ENCODE data around the gene HDAC9.
"Not testable (repeated sequence)": the region's sequence is repeated elsewhere in the genome, so short reads cannot be mapped to it uniquely, and the experiment has no call there.

Gene HDAC9

GRCh38 chr7:18974803-18975202, 479.3 kb downstream of the HDAC9 start:
- DNase-seq (ENCODE audit: low read depth) = no peak

- DNase-seq (ENCODE audit: low read depth) = no peak
These were observed 479.7 kb downstream of the HDAC9 start for GRCh38 chr7:18975276-18975675.

- DNase-seq (ENCODE audit: low read depth) = no peak
These were observed 480.2 kb downstream of the HDAC9 start for GRCh38 chr7:18975689-18976280.

DNA sequence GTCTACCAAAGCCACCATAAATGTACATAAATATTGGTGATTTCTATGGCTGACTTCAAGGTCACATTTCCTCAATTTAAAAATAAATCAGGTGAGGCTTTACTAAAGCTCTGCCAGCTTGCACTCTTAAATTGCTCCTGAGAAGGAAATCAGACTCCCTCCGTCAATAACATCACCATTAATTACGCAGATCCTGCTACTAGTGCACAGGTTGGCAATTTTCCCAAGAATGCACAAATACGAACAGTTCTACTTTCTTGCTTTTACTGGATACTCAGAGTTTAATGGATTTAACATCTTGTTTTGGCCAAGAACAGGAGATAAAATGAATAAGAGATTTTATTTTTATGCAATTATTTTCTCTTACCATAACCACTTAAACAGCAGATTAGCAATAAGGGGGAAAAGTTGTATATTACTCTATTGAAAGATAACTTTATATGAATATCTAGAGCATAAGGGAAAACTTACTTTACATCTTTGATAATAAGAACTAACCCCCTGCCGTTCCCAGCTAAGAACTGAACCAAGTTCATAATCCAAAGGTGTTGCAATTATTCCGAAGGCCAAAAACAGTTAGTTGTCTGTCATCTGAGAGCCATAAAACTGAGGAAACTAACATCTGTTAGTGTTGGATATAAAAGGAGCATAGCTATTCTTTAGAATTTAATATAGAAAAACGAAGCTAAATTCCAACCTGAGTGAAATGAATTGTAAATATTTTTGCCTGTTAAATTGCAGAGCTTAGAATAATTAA, 481.3 kb downstream of the HDAC9 start:
- no peak for DNase-seq (ENCODE audit: low read depth)

DNA sequence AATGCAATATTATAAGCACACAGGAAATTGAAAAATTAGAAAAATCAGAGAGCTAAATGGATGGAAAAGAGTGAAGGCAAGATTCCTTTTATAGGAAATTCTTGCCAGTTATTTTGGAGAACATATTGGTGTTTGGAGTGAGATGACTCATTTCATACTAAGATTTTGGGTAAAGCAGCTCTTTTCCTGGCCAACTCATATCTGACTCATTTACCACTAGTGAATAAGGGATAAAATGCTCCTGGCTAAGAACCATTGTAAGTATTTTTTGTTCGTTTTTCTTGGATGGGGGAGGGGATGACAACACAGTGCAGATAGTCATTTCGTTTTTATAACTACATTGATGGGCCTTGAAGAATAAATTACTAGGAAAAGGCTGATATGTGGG, 482.6 kb downstream of the HDAC9 start:
- DNase-seq (ENCODE audit: low read depth) = peak; percentile 75

DNA sequence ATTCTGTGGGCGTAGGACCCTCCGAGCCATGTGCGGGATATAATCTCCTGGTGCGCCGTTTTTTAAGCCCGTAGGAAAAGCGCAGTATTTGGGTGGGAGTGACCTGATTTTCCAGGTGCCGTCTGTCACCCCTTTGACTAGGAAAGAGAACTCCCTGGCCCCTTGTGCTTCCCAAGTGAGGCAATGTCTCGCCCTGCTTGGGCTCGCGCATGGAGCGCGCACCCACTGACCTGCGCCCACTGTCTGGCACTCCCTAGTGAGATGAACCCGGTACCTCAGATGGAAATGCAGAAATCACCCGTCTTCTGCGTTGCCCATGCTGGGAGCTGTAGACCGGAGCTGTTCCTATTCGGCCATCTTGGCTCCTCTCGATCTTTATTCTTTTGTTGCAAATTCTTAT, 495.2 kb downstream of the HDAC9 start:
- DNase-seq (ENCODE audit: low read depth) = not testable (repeated sequence)

- DNase-seq (ENCODE audit: low read depth) = peak; percentile 63
These were observed 498.6 kb downstream of the HDAC9 start for GRCh38 chr7:18993933-18994668.

GRCh38 chr7:18995270-18995671, 499.7 kb downstream of the HDAC9 start:
- no peak for DNase-seq (ENCODE audit: low read depth)

GRCh38 chr7:18995811-18996426, 500.4 kb downstream of the HDAC9 start:
- DNase-seq (ENCODE audit: low read depth) = no peak

- DNase-seq (ENCODE audit: low read depth) = no peak
These were observed 501.0 kb downstream of the HDAC9 start for GRCh38 chr7:18996583-18996982.

DNA sequence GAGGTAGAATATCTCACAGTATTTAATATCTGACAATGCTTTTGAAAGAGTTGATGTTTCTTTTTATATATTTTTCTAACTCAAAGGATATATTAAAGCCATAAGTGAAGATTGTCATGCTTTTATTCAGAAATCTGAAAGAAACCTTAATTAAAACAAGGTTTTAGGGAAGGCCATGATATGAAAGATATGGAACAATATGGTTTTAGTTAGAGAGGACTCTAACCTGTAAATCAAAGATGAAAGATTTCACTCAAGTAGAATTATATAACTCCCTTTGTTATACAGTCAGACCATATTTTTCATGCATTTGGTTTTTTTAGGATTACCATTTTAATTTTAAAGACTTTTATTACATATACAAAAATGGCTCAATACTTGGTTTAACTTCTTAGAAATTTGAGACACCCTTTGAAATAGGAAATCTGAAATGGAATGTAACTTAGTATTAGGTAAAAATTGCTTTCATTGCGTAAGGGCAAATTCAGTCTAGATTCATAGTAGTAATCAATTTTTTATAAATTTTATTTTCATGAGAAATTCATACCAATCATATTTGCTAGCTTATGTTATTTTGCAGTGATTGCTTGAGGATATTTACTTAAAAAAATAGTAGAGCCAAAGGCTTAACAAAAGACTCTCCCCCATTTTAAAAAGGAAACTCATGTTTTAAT, 502.1 kb downstream of the HDAC9 start:
- no peak for DNase-seq (ENCODE audit: low read depth)

DNA sequence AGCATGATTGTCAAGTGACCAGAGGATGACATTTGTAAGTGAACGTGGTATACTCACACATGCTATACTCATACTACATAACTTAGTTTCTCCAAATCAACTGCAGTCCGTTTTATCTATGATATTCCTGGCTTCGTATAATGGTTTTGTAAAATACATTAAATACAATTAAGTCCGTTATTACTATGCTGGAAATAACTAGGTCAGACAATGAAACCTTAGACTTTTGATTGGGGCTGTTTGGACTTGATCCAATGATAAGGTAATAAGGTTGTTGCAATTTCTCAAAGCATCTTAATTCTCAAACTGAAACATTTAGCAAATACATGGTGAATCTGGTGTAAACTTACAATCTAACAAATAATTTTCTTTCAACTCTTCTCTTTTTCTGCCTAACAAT, 504.9 kb downstream of the HDAC9 start:
- DNase-seq (ENCODE audit: low read depth) = no peak

DNA sequence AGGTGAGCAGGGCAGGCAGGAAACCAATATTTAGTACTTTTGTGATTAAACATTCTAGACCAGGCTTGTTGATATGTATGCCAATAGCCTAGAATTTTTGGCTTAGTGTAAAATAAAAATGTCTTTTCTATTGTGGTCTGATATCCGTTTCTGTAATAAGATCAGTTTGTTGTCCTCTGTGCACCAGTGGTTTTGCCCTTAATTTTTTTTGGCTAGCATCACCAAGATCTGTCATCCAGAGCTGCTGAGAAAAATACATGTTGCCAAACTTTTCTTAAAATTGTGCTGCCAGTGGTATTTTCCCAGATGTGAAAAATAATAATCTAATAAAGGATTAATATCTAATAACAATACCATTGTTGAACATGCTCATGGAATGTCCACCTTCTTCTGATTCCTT, 506.3 kb downstream of the HDAC9 start:
- DNase-seq (ENCODE audit: low read depth) = no peak

DNA sequence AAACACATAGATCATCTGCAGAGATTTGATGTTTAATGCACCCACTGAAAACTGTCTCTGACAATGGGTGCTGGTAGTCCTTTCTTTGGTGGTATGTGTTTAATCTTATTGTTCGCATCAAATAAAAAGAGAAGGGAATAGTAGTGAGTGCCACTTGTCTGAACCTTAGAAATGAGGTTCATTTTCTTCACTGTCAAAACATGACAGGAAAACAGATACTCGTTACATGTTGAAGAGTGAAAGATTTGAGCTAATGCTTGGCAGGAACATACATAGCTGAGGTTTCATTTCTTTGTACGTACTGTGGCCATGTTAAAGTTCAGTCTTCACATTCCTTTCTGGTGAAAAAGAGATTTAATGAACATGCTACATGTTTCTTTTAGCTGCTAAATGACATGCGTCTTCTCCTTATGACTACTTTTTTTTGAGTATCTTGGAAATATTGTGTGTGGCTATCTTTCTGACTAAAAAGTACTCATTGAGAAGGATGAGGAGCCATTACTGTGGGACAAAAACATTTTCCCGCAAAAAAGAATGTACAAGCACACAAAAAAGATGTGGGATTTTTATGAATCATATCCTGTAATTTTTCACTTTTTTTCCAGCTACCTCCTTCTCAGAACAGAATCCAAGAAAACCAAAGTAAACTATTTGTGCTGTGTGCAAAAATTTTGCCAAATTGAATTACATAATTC, 513.8 kb downstream of the HDAC9 start:
- no peak for DNase-seq (ENCODE audit: low read depth)

GRCh38 chr7:19009936-19010280, 514.4 kb downstream of the HDAC9 start:
- DNase-seq (ENCODE audit: low read depth) = no peak

DNA sequence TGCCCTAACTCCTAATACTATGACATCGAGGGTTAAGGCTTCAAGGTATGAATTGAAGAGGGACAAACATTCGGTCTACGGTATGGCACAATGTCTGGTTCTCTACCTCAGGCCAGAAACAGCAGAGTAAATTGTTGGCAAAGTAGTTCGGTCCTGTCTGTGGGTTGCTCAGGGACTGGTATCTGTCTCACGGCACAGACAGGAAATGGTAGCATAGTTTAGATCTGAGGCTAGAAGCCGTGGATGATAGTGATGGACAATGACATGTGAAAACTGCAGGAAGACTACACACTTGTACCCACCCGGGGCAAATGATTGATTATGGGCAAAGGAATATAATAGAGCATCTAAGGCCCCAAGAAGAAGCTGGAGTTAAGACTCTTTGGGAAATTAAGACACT, 515.7 kb downstream of the HDAC9 start:
- no peak for DNase-seq (ENCODE audit: low read depth)

- DNase-seq (ENCODE audit: low read depth) = no peak
These were observed 519.5 kb downstream of the HDAC9 start for GRCh38 chr7:19015098-19015497.

- no peak for DNase-seq (ENCODE audit: low read depth)
These were observed 520.6 kb downstream of the HDAC9 start for GRCh38 chr7:19016140-19016539.

- DNase-seq (ENCODE audit: low read depth) = no peak
These were observed 521.8 kb downstream of the HDAC9 start for GRCh38 chr7:19017374-19017773.

- DNase-seq (ENCODE audit: low read depth) = no peak
These were observed 524.5 kb downstream of the HDAC9 start for GRCh38 chr7:19020062-19020461.

- DNase-seq (ENCODE audit: low read depth) = no peak
These were observed 525.2 kb downstream of the HDAC9 start for GRCh38 chr7:19020711-19021110.

DNA sequence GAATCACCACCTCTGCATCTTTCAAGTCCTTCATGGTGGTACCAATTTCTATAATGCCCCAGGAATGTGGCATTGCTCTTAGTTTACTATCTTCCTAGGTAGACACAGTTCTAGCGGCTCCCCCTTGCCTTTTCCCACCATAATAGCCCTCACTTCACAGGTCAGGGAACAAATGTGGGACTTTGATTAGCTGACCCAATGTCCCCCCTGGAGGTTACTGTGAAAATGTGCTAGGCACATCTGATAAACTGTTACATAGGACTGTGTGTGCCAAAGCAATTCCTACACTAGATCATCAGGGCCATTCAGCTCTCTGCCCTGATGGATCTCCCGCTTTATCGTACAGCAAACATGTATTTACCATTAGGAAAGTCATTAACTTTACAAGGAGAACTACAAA, 527.9 kb downstream of the HDAC9 start:
- no peak for DNase-seq (ENCODE audit: low read depth)

Measured in HS-27A (cell line).